ENCODE measurements around the gene AK8. TPM values are rescaled to one million over a fixed set of nuclear protein-coding genes. Genes with fewer than 3 reads are reported as not detected.

The AK8 gene
- total and polyA plus RNA-seq, 2 experiments from 2014 or later: 0.40 to 4.5 TPM

- Histone ChIP-seq H3K79me2 (no peaks in the 10 kb centered on the region), H3K4me1 (ENCODE audit: insufficient read depth) (no peaks in the 10 kb centered on the region), H3K9me3 (ENCODE audit: low read depth) (no peaks in the 10 kb centered on the region), H3K9me2 (replicated peaks; ENCODE audit: insufficient read depth) (no peaks in the 10 kb centered on the region), H3K36me3 (replicated peaks; ENCODE audit: insufficient read depth, low read depth) (no peaks in the 10 kb centered on the region), H3K4me2 (no peak overlapping the region), H4K20me1 (ENCODE audit: insufficient read depth, poor library complexity, severe bottlenecking) (no peaks in the 10 kb centered on the region), H3K27ac (no peak overlapping the region), H3K4me3 (no peak overlapping the region), H3K27me3 (no peaks in the 10 kb centered on the region), H2AFZ (no peak overlapping the region)
- TF ChIP-seq CTCF (IDR thresholded peaks at IDR 0.05; ENCODE audit: poor library complexity) (no peak), EZH2phosphoT487 (IDR thresholded peaks at IDR 0.05; ENCODE audit: low read depth, severe bottlenecking, unreplicated experiment) (no peak), EZH2 (IDR thresholded peaks at IDR 0.05; ENCODE audit: borderline replicate concordance) (no peak)
- 91% methylated on average over 27 of the region's 27 CpGs for WGBS (ENCODE audit: low lambda C conversion rate, missing lambda C conversion rate)
- DNase-seq (ENCODE audit: low spot score): no peak
Observed at GRCh38 chr9:132883349-132884294, 5.5 kb upstream of the AK8 start.

GRCh38 chr9:132882616-132883015 lies 4.5 kb upstream of the AK8 start:
- TF ChIP-seq CTCF (IDR thresholded peaks at IDR 0.05; ENCODE audit: poor library complexity): no peak
- no peak for TF ChIP-seq EZH2phosphoT487 (IDR thresholded peaks at IDR 0.05; ENCODE audit: low read depth, severe bottlenecking, unreplicated experiment)
- TF ChIP-seq EZH2 (IDR thresholded peaks at IDR 0.05; ENCODE audit: borderline replicate concordance): no peak
- Histone ChIP-seq H3K9me2 (replicated peaks; ENCODE audit: insufficient read depth) (no peaks in the 10 kb centered on the region), H3K4me3 (no peak overlapping the region), H3K79me2 (no peaks in the 10 kb centered on the region), H4K20me1 (ENCODE audit: insufficient read depth, poor library complexity, severe bottlenecking) (no peaks in the 10 kb centered on the region), H3K27ac (no peak overlapping the region), H3K9me3 (ENCODE audit: low read depth) (no peaks in the 10 kb centered on the region), H2AFZ (no peak overlapping the region), H3K4me1 (ENCODE audit: insufficient read depth) (peaks cover 3% of the 10 kb centered on the region), H3K4me2 (no peak overlapping the region), H3K36me3 (replicated peaks; ENCODE audit: insufficient read depth, low read depth) (no peaks in the 10 kb centered on the region), H3K27me3 (no peaks in the 10 kb centered on the region)
- 86% methylated on average over 6 of the region's 6 CpGs for WGBS (ENCODE audit: low lambda C conversion rate, missing lambda C conversion rate)
- no peak for DNase-seq (ENCODE audit: low spot score)

- H3K4me2 ChIP-seq: no peak overlapping the region
- TF ChIP-seq EZH2 (IDR thresholded peaks at IDR 0.05; ENCODE audit: borderline replicate concordance): no peak
- TF ChIP-seq CTCF (IDR thresholded peaks at IDR 0.05; ENCODE audit: poor library complexity): no peak
- TF ChIP-seq EZH2phosphoT487 (IDR thresholded peaks at IDR 0.05; ENCODE audit: low read depth, severe bottlenecking, unreplicated experiment): no peak
- H3K27ac ChIP-seq: no peak overlapping the region
- H3K36me3 ChIP-seq (replicated peaks; ENCODE audit: insufficient read depth, low read depth): no peaks in the 10 kb centered on the region
- no peaks in the 10 kb centered on the region for H3K79me2 ChIP-seq
- H2AFZ ChIP-seq: no peak overlapping the region
- H3K9me3 ChIP-seq (ENCODE audit: low read depth): no peaks in the 10 kb centered on the region
- no peaks in the 10 kb centered on the region for H3K9me2 ChIP-seq (replicated peaks; ENCODE audit: insufficient read depth)
- no peak for DNase-seq (ENCODE audit: low spot score)
- peaks cover 4% of the 10 kb centered on the region for H3K4me1 ChIP-seq (ENCODE audit: insufficient read depth)
- no peak overlapping the region for H3K4me3 ChIP-seq
- H3K27me3 ChIP-seq: no peaks in the 10 kb centered on the region
- H4K20me1 ChIP-seq (ENCODE audit: insufficient read depth, poor library complexity, severe bottlenecking): no peaks in the 10 kb centered on the region
- 91% methylated on average over 6 of the region's 6 CpGs for WGBS (ENCODE audit: low lambda C conversion rate, missing lambda C conversion rate)
Observed at GRCh38 chr9:132881826-132882225, 3.7 kb upstream of the AK8 start.
